Measurements from ENCODE around the gene TSHZ1.
A peak's percentile ranks its signal among the peaks of the same experiment; 100 is the strongest.

The TSHZ1 gene

GRCh38 chr18:75209951-75210258, 692 bp upstream of the TSHZ1 start:
- Histone ChIP-seq H3K36me3 (ENCODE audit: low read length) (no peaks in the 10 kb centered on the region), H3K4me2 (ENCODE audit: low read depth, low read length, poor library complexity, severe bottlenecking) (peak overlapping the region; percentile 69), H3K27me3 (ENCODE audit: low read length) (no peaks in the 10 kb centered on the region), H3K79me2 (ENCODE audit: insufficient read depth, low read length) (no peaks in the 10 kb centered on the region), H3K9me3 (ENCODE audit: insufficient read depth, low read length) (no peaks in the 10 kb centered on the region), H3K9me2 (replicated peaks; ENCODE audit: insufficient read depth, low read length) (no peaks in the 10 kb centered on the region), H3K27ac (ENCODE audit: low read depth, low read length) (peak overlapping the region; percentile 74), H3K4me3 (ENCODE audit: insufficient read depth, low read length, poor library complexity, severe bottlenecking) (peak overlapping the region; percentile 97), H3F3A (ENCODE audit: insufficient read depth) (peaks cover 4% of the 10 kb centered on the region), H2AFZ (ENCODE audit: low read depth, low read length, severe bottlenecking) (peak overlapping the region; percentile 93), H4K20me1 (ENCODE audit: low read depth, low read length) (peaks cover 9% of the 10 kb centered on the region; the same call in 1 of the 2 replicates), H3K9ac (ENCODE audit: low read length) (peak overlapping the region; percentile 65)
- TF ChIP-seq, protein P1, sequence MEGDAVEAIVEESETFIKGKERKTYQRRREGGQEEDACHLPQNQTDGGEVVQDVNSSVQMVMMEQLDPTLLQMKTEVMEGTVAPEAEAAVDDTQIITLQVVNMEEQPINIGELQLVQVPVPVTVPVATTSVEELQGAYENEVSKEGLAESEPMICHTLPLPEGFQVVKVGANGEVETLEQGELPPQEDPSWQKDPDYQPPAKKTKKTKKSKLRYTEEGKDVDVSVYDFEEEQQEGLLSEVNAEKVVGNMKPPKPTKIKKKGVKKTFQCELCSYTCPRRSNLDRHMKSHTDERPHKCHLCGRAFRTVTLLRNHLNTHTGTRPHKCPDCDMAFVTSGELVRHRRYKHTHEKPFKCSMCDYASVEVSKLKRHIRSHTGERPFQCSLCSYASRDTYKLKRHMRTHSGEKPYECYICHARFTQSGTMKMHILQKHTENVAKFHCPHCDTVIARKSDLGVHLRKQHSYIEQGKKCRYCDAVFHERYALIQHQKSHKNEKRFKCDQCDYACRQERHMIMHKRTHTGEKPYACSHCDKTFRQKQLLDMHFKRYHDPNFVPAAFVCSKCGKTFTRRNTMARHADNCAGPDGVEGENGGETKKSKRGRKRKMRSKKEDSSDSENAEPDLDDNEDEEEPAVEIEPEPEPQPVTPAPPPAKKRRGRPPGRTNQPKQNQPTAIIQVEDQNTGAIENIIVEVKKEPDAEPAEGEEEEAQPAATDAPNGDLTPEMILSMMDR (IDR thresholded peaks at IDR 0.05; ENCODE audit: insufficient read depth, low read length, poor library complexity, severe bottlenecking): no peak
- TF ChIP-seq EZH2phosphoT487 (conservative IDR thresholded peaks at IDR 0.05; ENCODE audit: low read length): no peak

- Histone ChIP-seq H3K36me3 (ENCODE audit: low read length) (no peaks in the 10 kb centered on the region), H3K4me3 (ENCODE audit: insufficient read depth, low read length, poor library complexity, severe bottlenecking) (peak overlapping the region; percentile 97), H3K27ac (ENCODE audit: low read depth, low read length) (peak overlapping the region; percentile 74; the same call in 1 of the 2 replicates), H3K4me2 (ENCODE audit: low read depth, low read length, poor library complexity, severe bottlenecking) (peak overlapping the region; percentile 69), H3K27me3 (ENCODE audit: low read length) (no peaks in the 10 kb centered on the region), H3F3A (ENCODE audit: insufficient read depth) (peaks cover 4% of the 10 kb centered on the region), H3K9me2 (replicated peaks; ENCODE audit: insufficient read depth, low read length) (no peaks in the 10 kb centered on the region), H3K9ac (ENCODE audit: low read length) (peak overlapping the region; percentile 65), H3K79me2 (ENCODE audit: insufficient read depth, low read length) (no peaks in the 10 kb centered on the region), H3K9me3 (ENCODE audit: insufficient read depth, low read length) (no peaks in the 10 kb centered on the region), H4K20me1 (ENCODE audit: low read depth, low read length) (peaks cover 9% of the 10 kb centered on the region; the same call in 1 of the 2 replicates), H2AFZ (ENCODE audit: low read depth, low read length, severe bottlenecking) (peak overlapping the region; percentile 93)
- no peak for TF ChIP-seq EZH2phosphoT487 (conservative IDR thresholded peaks at IDR 0.05; ENCODE audit: low read length)
- TF ChIP-seq, protein P1 (IDR thresholded peaks at IDR 0.05; ENCODE audit: insufficient read depth, low read length, poor library complexity, severe bottlenecking): no peak
Measured at GRCh38 chr18:75211002-75211621, 515 bp downstream of the TSHZ1 start.

DNA sequence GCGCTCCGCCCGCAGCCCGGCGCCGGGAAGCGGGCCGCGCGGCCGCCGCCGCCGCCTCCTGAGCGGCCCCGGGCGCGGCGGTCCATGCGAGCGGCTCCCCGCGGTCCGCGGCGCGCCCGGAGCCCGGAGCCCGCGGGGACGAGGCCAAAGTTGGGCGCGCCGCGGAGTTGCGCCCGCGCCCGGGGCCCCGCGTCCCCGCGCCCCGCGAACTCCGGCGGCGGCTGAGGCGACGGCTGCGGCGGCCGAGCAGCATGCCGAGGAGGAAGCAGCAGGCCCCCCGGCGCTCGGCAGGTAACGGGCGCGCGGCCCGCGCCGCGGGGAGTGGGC, 992 bp downstream of the TSHZ1 start:
- Histone ChIP-seq H3K9ac (ENCODE audit: low read length) (peak overlapping the region; percentile 50), H3K9me2 (replicated peaks; ENCODE audit: insufficient read depth, low read length) (no peaks in the 10 kb centered on the region), H3K36me3 (ENCODE audit: low read length) (no peaks in the 10 kb centered on the region), H3F3A (ENCODE audit: insufficient read depth) (peaks cover 4% of the 10 kb centered on the region), H4K20me1 (ENCODE audit: low read depth, low read length) (peaks cover 9% of the 10 kb centered on the region; the same call in 1 of the 2 replicates), H3K4me2 (ENCODE audit: low read depth, low read length, poor library complexity, severe bottlenecking) (peak overlapping the region; percentile 52), H3K4me3 (ENCODE audit: insufficient read depth, low read length, poor library complexity, severe bottlenecking) (peak overlapping the region; percentile 46), H3K9me3 (ENCODE audit: insufficient read depth, low read length) (no peaks in the 10 kb centered on the region), H3K27me3 (ENCODE audit: low read length) (no peaks in the 10 kb centered on the region), H3K79me2 (ENCODE audit: insufficient read depth, low read length) (no peaks in the 10 kb centered on the region), H2AFZ (ENCODE audit: low read depth, low read length, severe bottlenecking) (no peak overlapping the region), H3K27ac (ENCODE audit: low read depth, low read length) (no peak overlapping the region)
- TF ChIP-seq, protein P1 (IDR thresholded peaks at IDR 0.05; ENCODE audit: insufficient read depth, low read length, poor library complexity, severe bottlenecking): no peak
- no peak for TF ChIP-seq EZH2phosphoT487 (conservative IDR thresholded peaks at IDR 0.05; ENCODE audit: low read length)

Data from SU-DHL-6 (cell line).